HG03521 (cell line): ENCODE measurements around the gene PLEKHO2.

Experiments used
- ATAC-seq: cut with Tn5 transposase; IDR thresholded peaks from one replicate; pipeline ENCODE4 v1.9.1; 2021; ENCODE audit warnings: mild to moderate bottlenecking, moderate library complexity; ENCODE audit not compliant: unreplicated experiment

The PLEKHO2 gene

GRCh38 chr15:64911311-64912186 lies 69.8 kb downstream of the PLEKHO2 start, which contains the start of gene ANKDD1A:
ANKDD1A (plus strand) TSS chr15:64911902; CDS start chr15:64911931, 29 bp downstream.
- no peak for ATAC-seq

DNA sequence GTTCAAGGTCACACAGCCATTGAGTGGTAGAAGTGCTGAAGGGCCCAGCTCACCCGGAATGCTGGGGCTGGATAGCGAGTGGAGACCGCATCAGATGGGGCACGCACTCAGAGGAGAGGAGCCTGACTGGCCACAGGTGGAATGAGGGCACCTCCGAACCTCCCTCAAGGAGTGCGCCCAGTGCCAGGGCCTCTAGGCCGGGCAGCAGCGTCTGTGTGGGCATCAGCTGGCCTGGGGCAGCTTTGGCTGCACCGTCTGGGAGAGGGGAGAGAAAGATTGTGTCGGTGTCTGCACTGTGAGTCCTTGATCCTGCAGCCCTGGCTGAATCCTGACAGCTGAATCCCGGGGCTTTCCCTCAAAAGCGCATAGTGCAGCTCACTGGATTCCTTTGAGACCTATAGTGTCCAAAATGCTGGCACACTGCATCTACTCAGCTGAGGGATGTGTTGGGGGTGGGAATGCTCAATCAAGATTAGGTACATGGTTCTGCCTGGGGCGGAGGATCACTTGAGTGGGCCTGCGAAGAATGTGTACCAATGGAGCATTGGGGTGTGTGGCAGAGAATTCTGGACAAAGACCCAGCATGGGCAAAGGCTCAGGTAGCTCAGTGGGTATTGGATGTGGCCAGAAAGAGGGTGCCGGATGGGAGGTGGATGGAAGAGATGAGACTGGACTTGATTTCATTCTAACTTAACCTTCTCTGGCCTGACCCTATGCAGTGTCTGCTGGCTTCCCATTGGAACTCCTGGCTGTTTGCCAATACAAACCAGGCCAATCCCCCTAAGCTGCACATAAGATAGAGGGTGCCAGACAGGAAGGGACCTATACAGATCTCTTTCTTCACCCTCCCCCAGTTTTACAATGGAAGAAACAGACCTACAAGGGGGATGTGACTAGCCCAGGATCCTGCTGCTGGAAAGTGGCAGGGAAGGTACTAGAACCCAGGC lies 70.9 kb downstream of the PLEKHO2 start:
- ATAC-seq = no peak

DNA sequence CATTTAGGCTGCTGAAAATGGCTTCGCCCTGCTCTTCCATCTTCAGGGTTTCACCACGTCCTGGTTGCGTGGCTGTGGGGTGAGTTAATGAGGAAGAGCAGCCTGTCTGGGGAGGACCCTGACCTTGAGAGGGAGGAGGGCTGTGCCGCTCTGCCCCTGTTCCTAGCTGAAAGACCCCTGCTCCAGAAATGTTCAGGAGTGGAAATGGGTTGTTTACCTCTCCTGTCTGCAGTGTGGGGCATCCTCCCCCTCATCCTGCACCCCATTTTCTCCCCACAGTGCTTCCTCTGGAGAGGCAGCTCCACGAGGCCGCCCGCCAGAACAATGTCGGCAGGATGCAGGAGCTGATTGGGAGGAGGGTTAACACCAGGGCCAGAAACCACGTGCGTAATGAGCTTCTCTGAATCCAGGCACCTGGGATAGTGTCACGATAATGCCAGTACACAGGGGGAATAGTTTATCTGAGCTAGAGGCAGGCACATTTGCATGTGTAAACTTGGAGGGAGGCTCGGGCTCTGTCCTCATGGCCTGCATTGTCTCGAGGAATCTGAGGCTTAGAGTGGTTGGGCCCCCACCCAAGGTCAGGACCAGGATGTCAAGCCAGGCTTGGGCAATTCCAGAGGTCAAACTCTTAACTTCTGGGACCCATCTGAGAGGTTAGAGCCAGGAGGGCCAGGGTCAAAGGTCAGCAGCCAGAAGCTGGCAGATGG lies 74.0 kb downstream of the PLEKHO2 start:
- ATAC-seq = no peak

DNA sequence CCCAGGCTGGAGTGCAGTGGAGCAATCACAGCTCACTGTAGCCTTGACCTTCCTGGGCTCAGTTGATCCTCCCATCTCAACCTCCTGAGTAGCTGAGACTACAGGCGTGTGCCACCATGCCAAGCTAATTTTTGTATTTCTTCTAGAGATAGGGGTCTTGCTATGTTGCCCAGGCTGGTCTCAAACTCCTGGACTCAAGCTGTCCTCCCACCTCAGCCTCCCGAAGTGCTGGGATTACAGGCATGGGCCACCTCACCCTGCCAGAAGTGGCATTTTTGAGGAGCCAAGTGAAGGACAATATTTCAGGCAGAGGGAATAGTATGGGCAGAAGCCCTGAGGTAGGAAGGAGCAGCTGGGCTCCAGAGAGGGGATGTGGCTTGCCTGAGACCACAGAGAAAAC lies 74.7 kb downstream of the PLEKHO2 start:
- no peak for ATAC-seq

GRCh38 chr15:64917211-64917610 lies 75.5 kb downstream of the PLEKHO2 start:
- ATAC-seq = no peak
